Tongue (tissue), 2 donors: Measurements from ENCODE around the gene NSUN6. TPM values are rescaled to one million over a fixed set of nuclear protein-coding genes. Genes with fewer than 3 reads are reported as not detected.
"Not testable (repeated sequence)": the region's sequence is repeated elsewhere in the genome, so short reads cannot be mapped to it uniquely, and the experiment has no call there.

Experiments used
- DNase-seq: peaks from one replicate; pipeline ENCODE4 v3.0.0-alpha.2; 2015
- total RNA-seq: library from RNA; depleted of rRNA; stranded (reverse); fragments of >200 nt; gene quantifications from one replicate; pipeline ENCODE4 v1.2.3, GENCODE V29; 2014

NSUN6 gene
- total RNA-seq, 1 donor from 2014 or later, result 16.0 TPM

- no peak for DNase-seq
These were observed 42.8 kb downstream of the NSUN6 start for GRCh38 chr10:18608596-18608995.

- peak; percentile 54 for DNase-seq
These were observed 43.6 kb downstream of the NSUN6 start for GRCh38 chr10:18607503-18608378.

- no peak for DNase-seq
These were observed 45.2 kb downstream of the NSUN6 start for GRCh38 chr10:18606051-18606695.

- DNase-seq, result no peak
These were observed 50.1 kb downstream of the NSUN6 start for GRCh38 chr10:18601321-18601720.

GRCh38 chr10:18599392-18599791 lies 52.0 kb downstream of the NSUN6 start:
- no peak for DNase-seq

GRCh38 chr10:18594574-18595156 lies 56.7 kb downstream of the NSUN6 start:
- DNase-seq, result no peak

- not testable (repeated sequence) for DNase-seq
These were observed 60.2 kb downstream of the NSUN6 start for GRCh38 chr10:18591141-18591540.

- not testable (repeated sequence) for DNase-seq
These were observed 64.8 kb downstream of the NSUN6 start for GRCh38 chr10:18586637-18587036.

GRCh38 chr10:18583575-18584270 lies 67.7 kb downstream of the NSUN6 start:
- no peak for DNase-seq

- DNase-seq, result no peak
These were observed 68.6 kb downstream of the NSUN6 start for GRCh38 chr10:18582803-18583202.

GRCh38 chr10:18577823-18578685 lies 73.3 kb downstream of the NSUN6 start:
- no peak for DNase-seq

GRCh38 chr10:18576586-18576985 lies 74.8 kb downstream of the NSUN6 start:
- DNase-seq, result no peak

GRCh38 chr10:18572959-18573561 lies 78.3 kb downstream of the NSUN6 start:
- DNase-seq, result no peak

GRCh38 chr10:18571780-18572179 lies 79.6 kb downstream of the NSUN6 start:
- no peak for DNase-seq

GRCh38 chr10:18571076-18571475 lies 80.3 kb downstream of the NSUN6 start:
- no peak for DNase-seq

- not testable (repeated sequence) for DNase-seq
These were observed 81.0 kb downstream of the NSUN6 start for GRCh38 chr10:18570386-18570785.

GRCh38 chr10:18567343-18567856 lies 84.0 kb downstream of the NSUN6 start:
- DNase-seq, result no peak

- no peak for DNase-seq
These were observed 85.2 kb downstream of the NSUN6 start for GRCh38 chr10:18566177-18566576.

- no peak for DNase-seq
These were observed 86.4 kb downstream of the NSUN6 start for GRCh38 chr10:18565006-18565405.

- no peak for DNase-seq
These were observed 88.2 kb downstream of the NSUN6 start for GRCh38 chr10:18563003-18563726.
